ENCODE measurements around the gene APOC3.
A peak's percentile ranks its signal among the peaks of the same experiment; 100 is the strongest.

The APOC3 gene

GRCh38 chr11:116849486-116849885 lies 19.8 kb downstream of the APOC3 start:
- in situ Hi-C loops (cut with HindIII; ENCODE audit: low pct_unique_long_range_greater_than_20kb, low sequenced_read_pairs) = no loop called here
- TF ChIP-seq JUND (IDR thresholded peaks at IDR 0.05; ENCODE audit: low read depth) = no peak
- DNase-seq (ENCODE audit: low read depth in 1 of 2, low spot score in 1 of 2) = no peak

DNA sequence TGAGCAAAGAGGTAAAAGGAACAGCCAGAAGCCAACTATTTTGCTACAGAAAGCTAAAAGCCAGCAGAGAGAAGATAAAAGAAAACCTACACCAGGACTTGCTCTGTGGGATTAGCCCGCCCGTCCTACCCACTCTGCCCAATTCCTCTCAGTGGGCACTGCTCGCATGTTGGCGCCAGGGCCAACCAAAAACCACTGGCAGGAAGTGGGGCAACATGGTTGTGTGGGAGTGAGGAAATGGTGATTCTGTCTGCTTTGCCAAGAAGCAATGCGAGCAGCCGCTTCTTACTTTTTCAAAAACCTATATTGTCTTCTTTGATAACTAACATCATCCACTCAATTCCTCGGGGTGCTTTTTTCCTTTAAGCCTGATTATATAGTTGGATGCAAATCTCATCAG lies 21.9 kb downstream of the APOC3 start:
- no peak for DNase-seq (ENCODE audit: low read depth in 1 of 2, low spot score in 1 of 2)
- no peak for TF ChIP-seq JUND (IDR thresholded peaks at IDR 0.05; ENCODE audit: low read depth)
- in situ Hi-C loops (cut with HindIII; ENCODE audit: low pct_unique_long_range_greater_than_20kb, low sequenced_read_pairs) = no loop called here

DNA sequence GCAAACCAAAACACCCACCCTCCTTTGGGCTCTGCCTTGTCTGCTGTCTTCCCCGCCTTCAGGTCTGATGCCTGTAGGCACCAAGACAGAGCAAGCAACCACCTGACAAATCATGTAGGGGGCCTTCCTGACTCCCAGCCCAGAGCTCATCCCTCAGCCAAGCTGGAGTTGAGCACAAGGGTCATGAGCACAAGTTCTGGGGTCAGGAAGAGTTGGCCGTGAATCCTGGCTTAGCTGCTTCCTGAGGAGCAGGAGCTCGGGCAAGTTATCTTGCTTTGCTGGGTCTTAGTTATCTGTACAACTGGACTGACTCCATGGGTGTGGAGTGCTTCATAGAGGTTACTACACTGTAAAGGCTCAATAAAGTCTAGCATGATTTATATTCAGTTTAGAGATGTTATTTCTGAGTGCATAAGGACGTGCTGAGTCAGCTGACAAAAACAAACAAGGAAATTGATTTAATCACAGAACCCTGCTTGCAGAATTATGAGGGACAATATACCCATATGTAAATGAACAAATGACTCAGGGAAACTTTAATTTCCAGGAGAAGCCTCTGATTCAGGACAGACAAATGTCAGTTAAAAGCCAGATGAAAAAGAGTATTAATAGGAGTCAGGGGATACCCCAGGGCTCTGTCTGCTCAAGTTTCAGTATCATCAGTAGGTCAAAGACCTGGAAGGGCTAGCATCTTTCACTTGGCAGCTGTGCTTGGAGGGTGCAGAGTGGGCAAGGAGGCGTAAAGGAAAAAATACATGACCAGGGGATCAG lies 22.7 kb downstream of the APOC3 start:
- peak; percentile 83; the same call in 1 of the 2 replicates for TF ChIP-seq JUND (IDR thresholded peaks at IDR 0.05; ENCODE audit: low read depth)
- in situ Hi-C loops (cut with HindIII; ENCODE audit: low pct_unique_long_range_greater_than_20kb, low sequenced_read_pairs) = no loop called here
- peak; percentile 78 to 80 for DNase-seq (ENCODE audit: low read depth in 1 of 2, low spot score in 1 of 2)

DNA sequence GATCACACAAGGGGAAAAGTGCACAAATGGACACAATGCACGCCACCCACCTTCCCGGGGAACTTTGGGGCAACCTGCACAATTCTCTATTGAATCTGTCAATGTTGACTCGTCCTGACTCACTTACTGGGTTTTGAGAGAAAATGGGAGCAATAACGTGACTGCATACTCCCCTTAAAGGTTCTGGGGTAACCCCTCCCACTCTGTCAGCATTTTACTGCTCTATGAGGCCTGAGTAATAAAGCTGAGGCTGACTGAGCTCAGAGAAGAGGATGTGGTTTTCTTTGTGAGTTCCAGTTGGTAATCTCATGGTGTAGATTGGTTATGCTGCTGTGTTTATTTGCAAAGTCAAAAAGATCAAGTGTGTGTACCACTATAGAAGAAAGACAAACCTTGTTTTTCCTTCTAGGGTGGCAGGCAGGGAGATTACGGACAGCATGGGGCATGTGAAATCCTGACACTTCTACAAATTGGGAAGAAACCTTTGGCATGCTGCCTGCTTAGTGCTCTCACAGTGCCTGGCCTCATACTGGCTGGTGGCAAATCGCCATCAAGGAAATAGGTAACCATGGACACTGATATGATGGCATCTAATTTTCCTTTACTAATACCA lies 23.9 kb downstream of the APOC3 start:
- TF ChIP-seq JUND (IDR thresholded peaks at IDR 0.05; ENCODE audit: low read depth) = no peak
- in situ Hi-C loops (cut with HindIII; ENCODE audit: low pct_unique_long_range_greater_than_20kb, low sequenced_read_pairs) = no loop called here
- peak in 1 of 2 experiments; percentile 36 for DNase-seq (ENCODE audit: low read depth in 1 of 2, low spot score in 1 of 2)

DNA sequence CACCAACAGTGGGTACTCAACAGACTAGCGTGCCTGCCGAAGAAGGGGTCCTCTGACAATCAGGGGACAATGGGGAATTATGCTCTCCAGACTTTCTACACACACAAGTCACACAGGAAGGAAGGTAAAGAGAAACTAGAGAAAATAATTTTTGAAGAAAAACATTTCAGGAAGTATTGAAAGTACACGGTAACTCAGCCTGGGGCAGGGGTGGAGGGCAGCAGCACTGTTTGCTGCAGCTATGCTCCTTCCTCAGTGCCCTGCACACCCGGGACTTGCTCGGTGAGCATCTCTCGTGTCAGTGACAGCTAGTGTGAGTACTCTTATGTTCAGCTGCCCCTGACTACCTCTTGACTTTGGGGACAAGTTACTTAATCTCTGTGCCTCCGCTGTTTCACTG lies 25.7 kb downstream of the APOC3 start:
- in situ Hi-C loops (cut with HindIII; ENCODE audit: low pct_unique_long_range_greater_than_20kb, low sequenced_read_pairs) = no loop called here

DNA sequence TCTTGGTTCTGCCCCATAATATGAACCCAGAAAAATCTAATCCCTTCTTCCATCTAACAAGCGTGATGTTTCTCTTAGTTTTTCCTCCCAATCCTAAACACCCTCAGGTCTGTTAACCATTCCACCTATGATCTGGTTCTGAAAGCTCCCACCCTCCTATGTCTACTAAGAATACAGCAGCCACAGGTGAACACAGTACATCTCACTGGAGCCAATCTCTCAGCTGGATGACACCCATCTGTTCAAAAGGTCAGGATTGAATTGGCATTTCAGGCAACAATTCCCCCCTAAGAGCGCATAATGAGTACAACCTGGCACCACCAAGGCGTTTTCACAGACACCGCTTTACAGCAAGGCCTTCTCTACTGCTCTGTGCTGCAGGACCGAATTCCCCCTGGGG lies 26.7 kb downstream of the APOC3 start:
- in situ Hi-C loops (cut with HindIII; ENCODE audit: low pct_unique_long_range_greater_than_20kb, low sequenced_read_pairs) = no loop called here
- no peak for DNase-seq (ENCODE audit: low read depth in 1 of 2, low spot score in 1 of 2)
- TF ChIP-seq JUND (IDR thresholded peaks at IDR 0.05; ENCODE audit: low read depth) = no peak

More for the DNA sequence above, 25.7 kb downstream of the APOC3 start:
- no peak for DNase-seq (ENCODE audit: low read depth in 1 of 2, low spot score in 1 of 2)
- no peak for TF ChIP-seq JUND (IDR thresholded peaks at IDR 0.05; ENCODE audit: low read depth)

DNA sequence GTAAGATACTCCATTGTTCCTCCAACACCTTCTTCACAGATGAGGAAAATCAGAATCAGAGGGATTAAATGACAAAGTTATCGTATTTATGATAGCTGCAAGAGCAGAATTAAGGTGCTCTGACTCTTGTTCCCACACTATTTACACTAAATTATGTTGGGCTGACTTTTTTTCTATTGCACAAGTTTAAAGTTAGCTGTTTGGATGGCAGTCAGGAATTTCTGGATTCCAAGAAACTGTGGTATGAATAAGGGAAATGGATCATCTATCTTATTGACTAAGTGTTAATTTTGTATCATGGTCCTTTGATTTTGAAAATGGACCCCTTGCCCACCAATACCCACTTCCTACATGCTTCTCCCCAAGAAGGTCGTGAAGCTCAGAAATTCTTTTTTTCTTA lies 27.6 kb downstream of the APOC3 start:
- in situ Hi-C loops (cut with HindIII; ENCODE audit: low pct_unique_long_range_greater_than_20kb, low sequenced_read_pairs) = no loop called here
- no peak for DNase-seq (ENCODE audit: low read depth in 1 of 2, low spot score in 1 of 2)
- TF ChIP-seq JUND (IDR thresholded peaks at IDR 0.05; ENCODE audit: low read depth) = no peak

- in situ Hi-C loops (cut with HindIII; ENCODE audit: low pct_unique_long_range_greater_than_20kb, low sequenced_read_pairs) = no loop called here
- DNase-seq (ENCODE audit: low read depth in 1 of 2, low spot score in 1 of 2) = no peak
- TF ChIP-seq JUND (IDR thresholded peaks at IDR 0.05; ENCODE audit: low read depth) = no peak
Measured at GRCh38 chr11:116857936-116858335, 28.2 kb downstream of the APOC3 start.

GRCh38 chr11:116859175-116859574 lies 29.5 kb downstream of the APOC3 start:
- in situ Hi-C loops (cut with HindIII; ENCODE audit: low pct_unique_long_range_greater_than_20kb, low sequenced_read_pairs) = no loop called here
- no peak for TF ChIP-seq JUND (IDR thresholded peaks at IDR 0.05; ENCODE audit: low read depth)
- no peak for DNase-seq (ENCODE audit: low read depth in 1 of 2, low spot score in 1 of 2)

DNA sequence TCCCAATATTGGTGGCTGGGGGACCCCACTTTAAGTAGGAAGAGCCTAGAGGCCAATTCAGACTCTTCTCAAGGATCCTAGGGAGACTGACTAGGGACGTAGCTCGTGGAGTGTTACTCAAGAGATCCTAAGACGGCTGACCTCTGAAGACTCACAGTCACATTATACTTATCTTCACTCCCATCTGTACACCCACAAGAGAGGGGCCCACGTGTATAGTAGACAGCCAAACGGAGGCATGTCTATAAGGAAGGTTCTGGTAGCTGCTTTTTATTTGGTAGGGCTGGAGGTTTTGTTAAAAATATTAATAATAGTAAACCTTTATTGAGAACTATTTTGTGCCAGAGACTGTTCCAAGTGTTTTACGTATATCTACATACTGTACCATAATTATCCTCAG lies 30.6 kb downstream of the APOC3 start:
- DNase-seq (ENCODE audit: low read depth in 1 of 2, low spot score in 1 of 2) = no peak
- in situ Hi-C loops (cut with HindIII; ENCODE audit: low pct_unique_long_range_greater_than_20kb, low sequenced_read_pairs) = no loop called here
- no peak for TF ChIP-seq JUND (IDR thresholded peaks at IDR 0.05; ENCODE audit: low read depth)

DNA sequence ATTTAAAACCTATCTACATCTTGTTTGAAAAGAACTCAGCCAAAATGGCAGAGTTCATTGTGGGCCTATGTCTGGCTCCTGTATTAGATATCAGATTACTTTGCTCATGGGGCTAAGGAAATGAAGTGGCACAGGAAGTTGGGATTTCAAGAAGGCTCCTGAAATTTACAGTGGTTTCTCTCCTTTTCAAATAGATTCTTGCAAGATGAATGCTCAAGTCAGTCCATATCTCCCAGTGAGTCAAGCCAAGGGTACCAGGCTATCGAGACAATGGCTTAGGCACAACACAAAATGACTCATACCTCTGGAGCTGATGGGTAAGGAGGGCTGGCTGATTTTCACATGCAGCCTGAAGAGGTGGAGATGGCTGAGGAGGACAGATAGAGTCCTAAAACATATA lies 31.8 kb downstream of the APOC3 start:
- in situ Hi-C loops (cut with HindIII; ENCODE audit: low pct_unique_long_range_greater_than_20kb, low sequenced_read_pairs) = no loop called here
- DNase-seq (ENCODE audit: low read depth in 1 of 2, low spot score in 1 of 2) = no peak

DNA sequence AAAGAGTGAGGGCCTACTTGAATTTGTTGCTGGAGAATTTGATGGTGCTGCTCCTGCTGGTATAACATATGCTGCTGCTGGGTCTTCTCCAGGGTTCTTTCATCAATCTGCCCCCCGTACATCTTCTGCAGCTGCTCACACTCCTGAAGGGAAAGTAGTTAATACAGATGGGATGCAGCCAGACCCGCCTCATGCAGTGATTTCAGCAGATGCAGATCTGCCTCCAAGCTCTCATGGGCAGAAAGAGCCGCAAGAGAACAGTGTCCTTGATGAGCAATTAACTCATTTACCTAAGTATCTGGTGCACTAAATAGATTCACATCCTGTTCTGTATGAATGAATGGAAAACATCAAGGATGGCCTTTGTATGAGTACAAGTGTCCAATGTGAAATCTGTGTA lies 32.5 kb downstream of the APOC3 start:
- no peak for TF ChIP-seq JUND (IDR thresholded peaks at IDR 0.05; ENCODE audit: low read depth)
- no peak for DNase-seq (ENCODE audit: low read depth in 1 of 2, low spot score in 1 of 2)
- in situ Hi-C loops (cut with HindIII; ENCODE audit: low pct_unique_long_range_greater_than_20kb, low sequenced_read_pairs) = no loop called here

More for the DNA sequence above, 31.8 kb downstream of the APOC3 start:
- no peak for TF ChIP-seq JUND (IDR thresholded peaks at IDR 0.05; ENCODE audit: low read depth)

DNA sequence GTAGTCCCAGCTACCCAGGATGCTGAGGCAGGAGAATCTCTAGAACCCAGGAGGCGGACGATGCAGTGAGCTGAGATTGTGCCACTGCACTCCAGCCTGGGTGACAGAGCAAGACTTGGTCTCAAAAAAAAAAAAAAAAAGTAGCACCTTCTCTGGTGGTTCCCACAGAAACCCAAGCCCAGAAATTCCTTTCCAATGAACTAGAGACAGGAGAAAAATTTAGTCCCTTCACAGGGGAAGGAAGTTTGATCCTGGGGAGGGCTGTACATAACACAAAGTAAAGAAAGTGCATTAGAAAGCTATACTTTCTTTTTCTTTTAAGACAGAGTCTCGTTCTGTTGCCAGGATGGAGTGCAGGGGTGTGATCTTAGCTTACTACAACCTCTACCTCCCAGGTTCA lies 33.2 kb downstream of the APOC3 start:
- in situ Hi-C loops (cut with HindIII; ENCODE audit: low pct_unique_long_range_greater_than_20kb, low sequenced_read_pairs) = no loop called here

More for the DNA sequence above, 33.2 kb downstream of the APOC3 start:
- no peak for TF ChIP-seq JUND (IDR thresholded peaks at IDR 0.05; ENCODE audit: low read depth)
- no peak for DNase-seq (ENCODE audit: low read depth in 1 of 2, low spot score in 1 of 2)

All from T47D (cell line).